GM20000 (cell line): ENCODE measurements around the gene MYD88.

Source experiments
- DNase-seq: peaks from one replicate; pipeline ENCODE4 v3.0.0; 2012; ENCODE audit warnings: low spot score
- CTCF ChIP-seq: IDR thresholded peaks from 2 replicates; pipeline ENCODE4 v1.5.1; 2012; ENCODE audit warnings: mild to moderate bottlenecking, control low read depth; ENCODE audit errors: extremely low read depth, missing control alignments

The MYD88 gene

DNA sequence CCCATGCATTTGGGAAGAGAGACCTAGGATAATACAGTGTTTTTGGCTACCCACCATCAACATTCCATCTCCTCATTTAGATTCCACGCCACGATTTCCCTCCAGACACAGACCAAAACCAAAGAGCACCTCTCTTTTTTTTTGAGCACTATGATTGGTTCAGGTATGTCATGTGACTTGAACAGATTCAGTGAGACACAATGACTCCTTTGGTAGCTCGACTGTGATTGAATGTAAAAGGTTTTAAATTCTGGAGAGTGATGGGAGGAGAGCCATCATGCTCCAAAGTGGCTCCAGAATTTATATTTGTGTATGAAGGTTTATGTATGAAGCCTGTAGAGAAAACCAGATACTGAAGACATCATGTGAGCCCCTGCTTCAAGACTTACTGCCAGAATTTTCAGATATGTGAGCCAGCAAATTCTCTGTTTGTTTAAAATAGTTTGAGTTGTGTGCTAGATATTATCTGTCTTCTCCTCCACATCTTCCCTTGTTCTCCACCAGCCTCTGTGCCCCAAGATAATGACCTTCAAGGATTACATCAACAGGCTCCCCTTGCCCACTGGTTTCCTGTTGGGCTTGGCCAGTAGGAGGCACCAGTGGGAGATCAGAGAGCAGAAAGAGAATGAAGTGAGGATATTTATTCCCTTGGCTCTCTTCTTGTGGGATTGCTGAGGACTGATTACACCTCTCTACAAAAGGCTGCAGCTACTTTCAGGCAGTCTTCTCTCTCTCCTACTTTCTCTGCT, 12.5 kb downstream of the MYD88 start:
- no peak for TF ChIP-seq CTCF
- DNase-seq = no peak

- no peak for DNase-seq
- no peak for TF ChIP-seq CTCF
Observed at GRCh38 chr3:38151667-38152265, 13.3 kb downstream of the MYD88 start.

DNA sequence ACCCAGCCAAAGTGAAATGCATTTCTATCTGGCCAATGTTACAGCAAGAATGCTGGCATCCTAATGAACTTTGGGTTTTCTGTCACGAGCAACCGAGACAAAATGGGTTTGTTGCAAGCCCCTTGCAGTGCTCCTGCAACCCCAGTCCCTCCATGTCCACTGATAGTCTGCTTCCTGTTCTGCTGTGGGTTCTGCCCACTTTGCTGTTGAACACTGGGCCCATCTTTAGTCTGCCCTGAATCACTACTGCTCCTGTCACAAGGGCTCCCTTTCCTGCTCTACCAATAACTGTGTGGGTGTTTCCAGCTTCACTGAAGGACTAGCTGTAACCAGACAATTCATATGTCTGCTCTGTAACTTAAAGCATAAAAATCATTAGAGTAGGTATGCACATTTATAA, 14.1 kb downstream of the MYD88 start:
- no peak for TF ChIP-seq CTCF
- DNase-seq = no peak

- no peak for TF ChIP-seq CTCF
- DNase-seq = no peak
Observed at GRCh38 chr3:38153221-38153620, 14.8 kb downstream of the MYD88 start.

DNA sequence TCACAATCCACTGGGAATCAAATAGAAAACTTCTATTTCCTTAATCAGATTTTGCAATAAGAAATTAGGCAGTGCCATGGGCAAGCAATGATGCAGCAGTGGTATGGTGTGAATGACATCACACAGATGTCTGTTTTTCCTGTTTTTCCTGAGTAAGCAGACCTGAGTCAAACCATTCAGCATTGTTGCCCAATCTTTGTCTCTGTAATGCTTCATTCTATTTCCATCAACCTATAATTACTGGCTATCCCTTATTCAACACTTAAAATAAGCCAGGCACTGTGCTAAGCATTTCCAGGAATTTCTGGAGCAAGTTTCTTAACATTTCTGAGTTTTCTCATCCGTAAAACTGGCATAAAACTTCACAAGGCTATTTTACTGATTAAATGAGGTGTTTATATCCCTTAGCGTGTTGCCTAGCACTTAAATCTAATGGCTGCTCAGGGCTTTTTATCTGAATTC, 15.6 kb downstream of the MYD88 start:
- no peak for DNase-seq
- TF ChIP-seq CTCF = no peak

GRCh38 chr3:38154625-38155255, 16.3 kb downstream of the MYD88 start:
- no peak for DNase-seq

More at GRCh38 chr3:38154625-38155255, 16.3 kb downstream of the MYD88 start:
- no peak for TF ChIP-seq CTCF
